ENCODE measurements around the gene STK32C. TPM values are rescaled to one million over a fixed set of nuclear protein-coding genes. Genes with fewer than 3 reads are reported as not detected.
"Not testable (repeated sequence)": the region's sequence is repeated elsewhere in the genome, so short reads cannot be mapped to it uniquely, and the experiment has no call there.

The STK32C gene
- total RNA-seq, 1 donor from 2014 or later, result 2.5 TPM

DNA sequence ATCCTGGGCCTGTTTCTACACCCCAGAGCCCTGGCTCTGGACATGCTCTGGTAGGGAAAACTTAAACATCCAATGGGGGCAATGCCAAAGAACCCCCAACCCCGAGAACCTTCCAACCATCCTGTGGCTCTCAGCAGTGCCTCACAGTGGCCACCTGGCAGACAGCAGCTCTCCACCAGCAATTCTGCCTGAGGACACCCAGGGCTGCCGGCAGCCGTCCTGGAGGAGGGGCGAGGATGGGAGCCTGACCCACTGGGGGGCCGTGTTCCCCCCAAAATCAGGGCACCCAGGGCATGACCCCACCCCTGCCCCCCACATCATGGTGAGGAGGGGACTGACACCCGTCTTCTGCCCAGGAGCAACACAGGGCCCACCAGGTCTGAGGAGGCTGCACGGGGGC lies 88.3 kb downstream of the STK32C start:
- Histone ChIP-seq H3K27me3 (no peaks in the 10 kb centered on the region), H3K4me3 (no peak overlapping the region), H3K36me3 (no peaks in the 10 kb centered on the region), H3K4me2 (no peak overlapping the region), H4K20me1 (ENCODE audit: low read depth) (no peaks in the 10 kb centered on the region), H3K4me1 (no peaks in the 10 kb centered on the region), H3K79me2 (ENCODE audit: low read depth) (no peaks in the 10 kb centered on the region), H3K27ac (no peak overlapping the region), H3F3A (ENCODE audit: low read depth) (no peaks in the 10 kb centered on the region), H3K9ac (no peak overlapping the region), H3K9me3 (ENCODE audit: low read depth) (peaks cover 6% of the 10 kb centered on the region), H2AFZ (replicated peaks) (no peak overlapping the region)
- Mint-ChIP-seq H3K4me1 (peaks cover 2% of the 10 kb centered on the region), H3K27me3 (ENCODE audit: insufficient read depth, low read depth) (peaks cover 5% of the 10 kb centered on the region), H3K36me3 (peaks cover 5% of the 10 kb centered on the region), H3K9me3 (peaks cover 36% of the 10 kb centered on the region), H3K4me3 (no peak overlapping the region), H3K27ac (no peak overlapping the region)
- TF ChIP-seq EZH2phosphoT487 (IDR thresholded peaks at IDR 0.05) (no peak), EZH2 (IDR thresholded peaks at IDR 0.05) (no peak)
- TF ChIP-seq, protein P1, sequence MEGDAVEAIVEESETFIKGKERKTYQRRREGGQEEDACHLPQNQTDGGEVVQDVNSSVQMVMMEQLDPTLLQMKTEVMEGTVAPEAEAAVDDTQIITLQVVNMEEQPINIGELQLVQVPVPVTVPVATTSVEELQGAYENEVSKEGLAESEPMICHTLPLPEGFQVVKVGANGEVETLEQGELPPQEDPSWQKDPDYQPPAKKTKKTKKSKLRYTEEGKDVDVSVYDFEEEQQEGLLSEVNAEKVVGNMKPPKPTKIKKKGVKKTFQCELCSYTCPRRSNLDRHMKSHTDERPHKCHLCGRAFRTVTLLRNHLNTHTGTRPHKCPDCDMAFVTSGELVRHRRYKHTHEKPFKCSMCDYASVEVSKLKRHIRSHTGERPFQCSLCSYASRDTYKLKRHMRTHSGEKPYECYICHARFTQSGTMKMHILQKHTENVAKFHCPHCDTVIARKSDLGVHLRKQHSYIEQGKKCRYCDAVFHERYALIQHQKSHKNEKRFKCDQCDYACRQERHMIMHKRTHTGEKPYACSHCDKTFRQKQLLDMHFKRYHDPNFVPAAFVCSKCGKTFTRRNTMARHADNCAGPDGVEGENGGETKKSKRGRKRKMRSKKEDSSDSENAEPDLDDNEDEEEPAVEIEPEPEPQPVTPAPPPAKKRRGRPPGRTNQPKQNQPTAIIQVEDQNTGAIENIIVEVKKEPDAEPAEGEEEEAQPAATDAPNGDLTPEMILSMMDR (IDR thresholded peaks at IDR 0.05), result peak; percentile 14
- no peak for DNase-seq (ENCODE audit: low spot score)

DNA sequence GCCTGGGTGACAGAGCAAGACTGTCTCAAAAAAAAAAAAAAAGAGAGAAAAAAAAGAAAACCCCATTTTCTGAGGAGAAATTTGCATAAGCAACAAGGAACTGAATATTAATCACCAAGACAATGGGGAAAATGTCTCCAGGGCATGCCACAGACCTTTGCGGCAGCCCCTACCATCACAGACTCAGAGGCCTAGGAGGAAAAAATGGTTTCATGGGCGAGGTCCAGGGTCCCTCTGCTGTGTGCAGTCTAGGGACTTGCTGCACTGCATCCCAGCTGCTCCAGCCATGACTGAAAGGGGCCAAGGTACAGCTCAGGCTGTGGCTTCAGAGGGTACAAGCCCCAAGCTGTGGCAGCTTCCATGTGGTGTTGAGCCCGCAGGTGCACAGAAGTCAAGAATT lies 91.3 kb downstream of the STK32C start:
- H3K36me3 Mint-ChIP-seq; DNase-seq (ENCODE audit: low spot score): not testable (repeated sequence)
- H3K9me3 Mint-ChIP-seq, result peaks cover 54% of the 10 kb centered on the region

DNA sequence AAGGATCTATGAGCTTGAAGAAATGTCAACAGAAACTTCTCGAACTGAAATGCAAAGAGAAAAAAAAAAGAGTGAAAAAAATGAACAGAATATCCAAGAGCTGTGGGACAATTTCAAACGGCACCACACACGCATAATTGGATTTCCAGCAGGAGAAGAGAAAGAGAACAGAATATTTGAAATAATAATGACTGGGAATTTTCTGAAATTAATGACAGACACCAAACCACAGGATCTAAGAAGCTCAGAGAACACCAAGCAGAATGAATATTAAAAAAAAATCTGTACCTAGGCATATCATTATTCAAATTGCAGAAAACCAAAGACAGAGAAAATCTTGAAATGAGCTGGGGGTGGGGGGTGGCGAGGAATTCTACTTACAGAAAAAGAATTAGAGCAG lies 93.8 kb downstream of the STK32C start:
- DNase-seq (ENCODE audit: low spot score), result no peak
- H3K4me1 Mint-ChIP-seq, result no peaks in the 10 kb centered on the region
- no peaks in the 10 kb centered on the region for H3F3A ChIP-seq (ENCODE audit: low read depth)
- no peak overlapping the region for H3K4me3 Mint-ChIP-seq
- H3K9me3 Mint-ChIP-seq, result peaks cover 48% of the 10 kb centered on the region
- H3K27me3 Mint-ChIP-seq (ENCODE audit: insufficient read depth, low read depth), result peaks cover 5% of the 10 kb centered on the region
- H3K4me1 ChIP-seq, result no peaks in the 10 kb centered on the region
- H3K9ac ChIP-seq, result no peak overlapping the region
- H2AFZ ChIP-seq (replicated peaks), result no peak overlapping the region
- no peak overlapping the region for H3K4me3 ChIP-seq
- no peak overlapping the region for H3K27ac Mint-ChIP-seq
- no peak overlapping the region for H3K4me2 ChIP-seq
- no peaks in the 10 kb centered on the region for H3K27me3 ChIP-seq
- peaks cover 6% of the 10 kb centered on the region for H3K9me3 ChIP-seq (ENCODE audit: low read depth)
- H3K79me2 ChIP-seq (ENCODE audit: low read depth), result no peaks in the 10 kb centered on the region
- no peaks in the 10 kb centered on the region for H4K20me1 ChIP-seq (ENCODE audit: low read depth)
- no peak for TF ChIP-seq EZH2phosphoT487 (IDR thresholded peaks at IDR 0.05)
- TF ChIP-seq, protein P1 (IDR thresholded peaks at IDR 0.05), result no peak
- H3K36me3 ChIP-seq, result no peaks in the 10 kb centered on the region
- H3K27ac ChIP-seq, result no peak overlapping the region
- H3K36me3 Mint-ChIP-seq, result peaks cover 10% of the 10 kb centered on the region

More for the DNA sequence above, 91.3 kb downstream of the STK32C start:
- H3F3A ChIP-seq (ENCODE audit: low read depth); H4K20me1 ChIP-seq (ENCODE audit: low read depth); H3K9me3 ChIP-seq (ENCODE audit: low read depth); H2AFZ ChIP-seq (replicated peaks); H3K4me2 ChIP-seq; H3K27ac ChIP-seq; H3K27me3 Mint-ChIP-seq (ENCODE audit: insufficient read depth, low read depth); H3K4me1 ChIP-seq; H3K4me1 Mint-ChIP-seq; H3K4me3 Mint-ChIP-seq; H3K27ac Mint-ChIP-seq; H3K27me3 ChIP-seq; H3K36me3 ChIP-seq; H3K79me2 ChIP-seq (ENCODE audit: low read depth); H3K9ac ChIP-seq; H3K4me3 ChIP-seq: not testable (repeated sequence)

DNA sequence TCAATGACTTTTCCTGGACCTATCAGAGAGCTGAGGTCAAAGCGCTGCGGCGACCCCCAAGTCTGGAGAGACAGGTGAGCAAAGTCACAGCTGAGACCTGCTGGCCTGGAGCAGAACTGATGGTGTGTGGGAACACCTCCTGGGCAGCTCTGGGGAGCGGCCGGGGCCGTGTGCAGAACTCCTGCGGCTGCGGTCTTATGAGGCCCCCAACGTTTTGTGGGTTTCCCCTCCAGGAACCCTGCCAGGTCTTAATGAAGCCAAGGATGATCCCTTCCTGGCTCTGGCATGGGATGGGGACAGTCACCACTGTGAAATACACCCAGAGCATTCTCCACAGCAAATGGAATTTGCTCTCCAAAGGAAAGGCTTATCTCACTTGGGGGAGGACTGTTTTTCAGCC lies 94.9 kb downstream of the STK32C start:
- Histone ChIP-seq H4K20me1 (ENCODE audit: low read depth) (no peaks in the 10 kb centered on the region), H3K9me3 (ENCODE audit: low read depth) (peaks cover 3% of the 10 kb centered on the region), H3K4me3 (no peak overlapping the region), H3K79me2 (ENCODE audit: low read depth) (no peaks in the 10 kb centered on the region), H2AFZ (replicated peaks) (no peak overlapping the region), H3K36me3 (no peaks in the 10 kb centered on the region), H3F3A (ENCODE audit: low read depth) (no peaks in the 10 kb centered on the region), H3K27ac (no peak overlapping the region), H3K4me1 (no peaks in the 10 kb centered on the region), H3K4me2 (no peak overlapping the region), H3K27me3 (no peaks in the 10 kb centered on the region), H3K9ac (no peak overlapping the region)
- Mint-ChIP-seq H3K36me3 (peaks cover 10% of the 10 kb centered on the region), H3K4me3 (no peak overlapping the region), H3K27ac (no peak overlapping the region), H3K9me3 (peaks cover 48% of the 10 kb centered on the region), H3K27me3 (ENCODE audit: insufficient read depth, low read depth) (peaks cover 5% of the 10 kb centered on the region), H3K4me1 (no peaks in the 10 kb centered on the region)
- TF ChIP-seq, protein P1 (IDR thresholded peaks at IDR 0.05), result no peak
- TF ChIP-seq EZH2 (IDR thresholded peaks at IDR 0.05), result no peak
- no peak for TF ChIP-seq EZH2phosphoT487 (IDR thresholded peaks at IDR 0.05)
- DNase-seq (ENCODE audit: low spot score), result no peak

Data from neural progenitor cell (in vitro differentiated cells).